H9 (cell line): ENCODE data around the gene TRAF2. TPM values are rescaled to one million over a fixed set of nuclear protein-coding genes. Genes with fewer than 3 reads are reported as not detected.

ENCODE experiments used
- DNase-seq: peaks from one replicate; pipeline ENCODE4 v3.0.0-alpha.2; 2017
- H2AFZ ChIP-seq: one replicate; pipeline ENCODE4 v1.6.1; 2013; ENCODE audit warnings: mild to moderate bottlenecking, low read length, control low read depth, moderate library complexity
- H2AK5ac ChIP-seq: 2 replicates; pipeline ENCODE4 v1.6.1; 2013; ENCODE audit warnings: low read length, control low read depth, mixed read lengths; ENCODE audit not compliant: insufficient read length
- H2BK120ac ChIP-seq: one replicate; pipeline ENCODE4 v1.6.1; 2013; ENCODE audit warnings: low read depth, mild to moderate bottlenecking, low read length, control low read depth, inconsistent platforms; ENCODE audit not compliant: poor library complexity, severe bottlenecking
- H2BK12ac ChIP-seq: 2 replicates; pipeline ENCODE4 v1.6.1; 2013; ENCODE audit warnings: low read length, control low read depth, mixed read lengths, low read depth; ENCODE audit not compliant: insufficient read length
- H2BK15ac ChIP-seq: 2 replicates; pipeline ENCODE4 v1.6.1; 2013; ENCODE audit warnings: low read depth, low read length, control low read depth
- H2BK20ac ChIP-seq: one replicate; pipeline ENCODE4 v1.6.1; 2013; ENCODE audit warnings: low read depth, mild to moderate bottlenecking, low read length, control low read depth, inconsistent platforms; ENCODE audit not compliant: poor library complexity, severe bottlenecking
- H2BK5ac ChIP-seq: 2 replicates; pipeline ENCODE4 v1.6.1; 2013; ENCODE audit warnings: low read length, control low read depth, mixed read lengths; ENCODE audit not compliant: insufficient read length
- H3K14ac ChIP-seq: 2 replicates; pipeline ENCODE4 v1.6.1; 2013; ENCODE audit warnings: low read length, control low read depth; ENCODE audit not compliant: insufficient read depth
- H3K18ac ChIP-seq: 2 replicates; pipeline ENCODE4 v1.6.1; 2013; ENCODE audit warnings: low read depth, mild to moderate bottlenecking, mixed read lengths, low read length, control low read depth; ENCODE audit not compliant: insufficient read length
- H3K23ac ChIP-seq: 2 replicates; pipeline ENCODE4 v1.6.1; 2013; ENCODE audit warnings: low read length, control low read depth, mixed read lengths, low read depth; ENCODE audit not compliant: insufficient read length
- H3K23me2 ChIP-seq: 2 replicates; pipeline ENCODE4 v1.6.1; 2013; ENCODE audit warnings: low read depth, mild to moderate bottlenecking, mixed read lengths, low read length, control low read depth; ENCODE audit not compliant: insufficient read length, poor library complexity, severe bottlenecking
- H3K27ac ChIP-seq: 2 replicates; pipeline ENCODE4 v1.5.1; 2013; ENCODE audit warnings: low read length, control low read depth, mixed read lengths, low read depth; ENCODE audit not compliant: insufficient read length
- H3K27me3 ChIP-seq: 2 replicates; pipeline ENCODE4 v1.6.1; 2013; ENCODE audit warnings: low read length, control low read depth, inconsistent platforms; ENCODE audit not compliant: insufficient read depth
- H3K4ac ChIP-seq: 2 replicates; pipeline ENCODE4 v1.6.1; 2013; ENCODE audit warnings: low read depth, mild to moderate bottlenecking, control low read depth, inconsistent platforms, low read length, moderate library complexity
- H3K4me1 ChIP-seq: 2 replicates; pipeline ENCODE4 v1.6.1; 2013; ENCODE audit warnings: low read length, control low read depth, inconsistent platforms; ENCODE audit not compliant: insufficient read depth
- H3K4me2 ChIP-seq: 2 replicates; pipeline ENCODE4 v1.6.1; 2013; ENCODE audit warnings: low read length, control low read depth, mixed read lengths; ENCODE audit not compliant: insufficient read length, insufficient read depth
- H3K56ac ChIP-seq: 2 replicates; pipeline ENCODE4 v1.6.1; 2013; ENCODE audit warnings: low read depth, mild to moderate bottlenecking, mixed read lengths, low read length, control low read depth; ENCODE audit not compliant: insufficient read length
- H3K79me1 ChIP-seq: 2 replicates; pipeline ENCODE4 v1.6.1; 2013; ENCODE audit warnings: low read depth, mild to moderate bottlenecking, moderate library complexity, low read length, control low read depth, inconsistent platforms; ENCODE audit not compliant: insufficient read depth, poor library complexity, severe bottlenecking
- H3K79me2 ChIP-seq: 2 replicates; pipeline ENCODE4 v1.6.1; 2013; ENCODE audit warnings: low read length, control low read depth, inconsistent platforms; ENCODE audit not compliant: insufficient read depth
- H3K9ac ChIP-seq: 2 replicates; pipeline ENCODE4 v1.6.1; 2013; ENCODE audit warnings: low read length, control low read depth, mixed read lengths; ENCODE audit not compliant: insufficient read length; ENCODE audit errors: extremely low read depth
- H3K9me3 ChIP-seq: one replicate; pipeline ENCODE4 v1.6.1; 2013; ENCODE audit warnings: low read depth, low read length, inconsistent platforms; ENCODE audit not compliant: control insufficient read depth
- H3T11ph ChIP-seq: one replicate; pipeline ENCODE4 v1.6.1; 2013; ENCODE audit warnings: mild to moderate bottlenecking, low read length, control low read depth, inconsistent platforms
- H4K20me1 ChIP-seq: one replicate; pipeline ENCODE4 v1.6.1; 2013; ENCODE audit not compliant: control insufficient read depth, insufficient read length, insufficient read depth
- H4K5ac ChIP-seq: 2 replicates; pipeline ENCODE4 v1.6.1; 2013; ENCODE audit warnings: low read depth, mild to moderate bottlenecking, mixed read lengths, low read length, control low read depth; ENCODE audit not compliant: insufficient read length
- H4K8ac ChIP-seq: replicated peaks from 2 replicates; pipeline ENCODE4 v1.6.1; 2013; ENCODE audit warnings: low read length, control low read depth, mixed read lengths, low read depth; ENCODE audit not compliant: insufficient read length
- H4K91ac ChIP-seq: 2 replicates; pipeline ENCODE4 v1.6.1; 2013; ENCODE audit warnings: low read depth, mild to moderate bottlenecking, moderate library complexity, mixed read lengths, low read length, control low read depth; ENCODE audit not compliant: insufficient read length
- H3K27ac Mint-ChIP-seq, 3 experiments: 2 replicates in 2 of 3; 3 replicates in 1 of 3; pipeline ENCODE4 v1.8.0; 2020 to 2021; ENCODE audit warnings: mixed read lengths in 3 of 3, mild to moderate bottlenecking in 1 of 3, moderate library complexity in 1 of 3
- H3K27me3 Mint-ChIP-seq: 2 replicates; pipeline ENCODE4 v1.8.0; 2021; ENCODE audit warnings: low read depth, mild to moderate bottlenecking, moderate library complexity, mixed read lengths
- H3K36me3 Mint-ChIP-seq, 3 experiments: 2 replicates in 2 of 3; 3 replicates in 1 of 3; pipeline ENCODE4 v1.8.0; 2020 to 2021; ENCODE audit warnings: low read depth in 3 of 3, mixed read lengths in 3 of 3; ENCODE audit not compliant: insufficient read depth in 1 of 3
- H3K4me1 Mint-ChIP-seq, 2 experiments: 2 replicates each; pipeline ENCODE4 v1.8.0; 2020; ENCODE audit warnings: mixed read lengths in 2 of 2
- H3K4me3 Mint-ChIP-seq, 2 experiments: 2 replicates in 1 of 2; 3 replicates in 1 of 2; pipeline ENCODE4 v1.8.0; 2020 to 2021; ENCODE audit warnings: mild to moderate bottlenecking in 2 of 2, mixed read lengths in 2 of 2, moderate library complexity in 1 of 2
- H3K9me3 Mint-ChIP-seq, 2 experiments: 2 replicates in 1 of 2; 3 replicates in 1 of 2; pipeline ENCODE4 v1.8.0; 2020; ENCODE audit warnings: mild to moderate bottlenecking in 2 of 2, mixed read lengths in 2 of 2, moderate library complexity in 1 of 2
- CTCF ChIP-seq: fragments of 200-600 bp; sonication (generic); conservative IDR thresholded peaks from 3 replicates; pipeline ENCODE4 v1.8.0; 2021; ENCODE audit warnings: antibody characterized with exemption, mild to moderate bottlenecking
- WGBS: extraction: QIAGEN DNeasy Blood & Tissue Kit; methylation state at CpG from one replicate; pipeline ENCODE4 v1.1.7; 2013; ENCODE audit warnings: missing lambda C conversion rate, low lambda C conversion rate, mixed read lengths; ENCODE audit not compliant: insufficient read length; ENCODE audit errors: extremely low coverage; 5-methylcytosine and 5-hydroxymethylcytosine counted together
- total RNA-seq: library from RNA; stranded (reverse); gene quantifications from 2 replicates; pipeline ENCODE4 v1.2.1, GENCODE V29; 2021

TRAF2 gene
- total RNA-seq, 1 experiment from 2014 or later = 48.8 TPM

GRCh38 chr9:136910901-136911245, 24.6 kb downstream of the TRAF2 start:
- Histone ChIP-seq H4K20me1 (no peaks in the 10 kb centered on the region), H3K18ac (no peak overlapping the region), H2BK20ac (no peak overlapping the region), H3K9me3 (no peaks in the 10 kb centered on the region), H3K4ac (no peak overlapping the region), H3K4me1 (no peaks in the 10 kb centered on the region), H4K91ac (no peak overlapping the region), H2BK15ac (no peak overlapping the region), H3K23ac (no peak overlapping the region), H3T11ph (no peak overlapping the region), H2BK5ac (no peak overlapping the region), H3K27me3 (no peaks in the 10 kb centered on the region), H4K5ac (no peak overlapping the region), H2BK12ac (no peak overlapping the region), H3K27ac (no peak overlapping the region), H3K56ac (no peak overlapping the region), H3K23me2 (no peaks in the 10 kb centered on the region), H2BK120ac (no peak overlapping the region), H3K79me2 (no peaks in the 10 kb centered on the region), H2AK5ac (no peak overlapping the region), H3K9ac (no peak overlapping the region), H3K4me2 (no peak overlapping the region), H2AFZ (no peak overlapping the region), H3K14ac (no peak overlapping the region), H4K8ac (no peak overlapping the region), H3K79me1 (peaks cover 3% of the 10 kb centered on the region)
- WGBS = no CpG with 5 or more reads among the region's 12 CpGs
- Mint-ChIP-seq H3K27me3 (no peaks in the 10 kb centered on the region), H3K4me1 (no peaks in the 10 kb centered on the region), H3K9me3 (no peaks in the 10 kb centered on the region), H3K4me3 (no peak overlapping the region), H3K27ac (no peak overlapping the region; a peak in 1 of 7 replicates), H3K36me3 (peaks cover 14 to 69% (median 54%) of the 10 kb centered on the region in 3 experiments; a peak in 6 of 7 replicates)
- no peak; the same call in 2 of the 3 replicates for TF ChIP-seq CTCF
- DNase-seq = peak; percentile 28
